ENCODE measurements around the gene G3BP2.

GRCh38 chr4:75671802-75672421 is 1.3 kb downstream of the G3BP2 start:
- TF ChIP-seq, protein P1, sequence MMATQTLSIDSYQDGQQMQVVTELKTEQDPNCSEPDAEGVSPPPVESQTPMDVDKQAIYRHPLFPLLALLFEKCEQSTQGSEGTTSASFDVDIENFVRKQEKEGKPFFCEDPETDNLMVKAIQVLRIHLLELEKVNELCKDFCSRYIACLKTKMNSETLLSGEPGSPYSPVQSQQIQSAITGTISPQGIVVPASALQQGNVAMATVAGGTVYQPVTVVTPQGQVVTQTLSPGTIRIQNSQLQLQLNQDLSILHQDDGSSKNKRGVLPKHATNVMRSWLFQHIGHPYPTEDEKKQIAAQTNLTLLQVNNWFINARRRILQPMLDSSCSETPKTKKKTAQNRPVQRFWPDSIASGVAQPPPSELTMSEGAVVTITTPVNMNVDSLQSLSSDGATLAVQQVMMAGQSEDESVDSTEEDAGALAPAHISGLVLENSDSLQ (IDR thresholded peaks at IDR 0.05) = no peak
- TF ChIP-seq L3MBTL2 (conservative IDR thresholded peaks at IDR 0.05) (no peak), SP1 (IDR thresholded peaks at IDR 0.05) (no peak), FOXM1 (IDR thresholded peaks at IDR 0.05; ENCODE audit: borderline replicate concordance) (no peak), TARDBP (IDR thresholded peaks at IDR 0.05) (no peak), SUZ12 (IDR thresholded peaks at IDR 0.05) (no peak), FOXK2 (IDR thresholded peaks at IDR 0.05) (no peak)
